ENCODE measurements around the gene HCFC1R1. TPM values are rescaled to one million over a fixed set of nuclear protein-coding genes. Genes with fewer than 3 reads are reported as not detected.
A peak's percentile ranks its signal among the peaks of the same experiment; 100 is the strongest.
"Not testable (repeated sequence)": the region's sequence is repeated elsewhere in the genome, so short reads cannot be mapped to it uniquely, and the experiment has no call there.

Gene HCFC1R1
- total and polyA plus RNA-seq, 8 donors: 25.1 to 66.6 (median 32.8) TPM

DNA sequence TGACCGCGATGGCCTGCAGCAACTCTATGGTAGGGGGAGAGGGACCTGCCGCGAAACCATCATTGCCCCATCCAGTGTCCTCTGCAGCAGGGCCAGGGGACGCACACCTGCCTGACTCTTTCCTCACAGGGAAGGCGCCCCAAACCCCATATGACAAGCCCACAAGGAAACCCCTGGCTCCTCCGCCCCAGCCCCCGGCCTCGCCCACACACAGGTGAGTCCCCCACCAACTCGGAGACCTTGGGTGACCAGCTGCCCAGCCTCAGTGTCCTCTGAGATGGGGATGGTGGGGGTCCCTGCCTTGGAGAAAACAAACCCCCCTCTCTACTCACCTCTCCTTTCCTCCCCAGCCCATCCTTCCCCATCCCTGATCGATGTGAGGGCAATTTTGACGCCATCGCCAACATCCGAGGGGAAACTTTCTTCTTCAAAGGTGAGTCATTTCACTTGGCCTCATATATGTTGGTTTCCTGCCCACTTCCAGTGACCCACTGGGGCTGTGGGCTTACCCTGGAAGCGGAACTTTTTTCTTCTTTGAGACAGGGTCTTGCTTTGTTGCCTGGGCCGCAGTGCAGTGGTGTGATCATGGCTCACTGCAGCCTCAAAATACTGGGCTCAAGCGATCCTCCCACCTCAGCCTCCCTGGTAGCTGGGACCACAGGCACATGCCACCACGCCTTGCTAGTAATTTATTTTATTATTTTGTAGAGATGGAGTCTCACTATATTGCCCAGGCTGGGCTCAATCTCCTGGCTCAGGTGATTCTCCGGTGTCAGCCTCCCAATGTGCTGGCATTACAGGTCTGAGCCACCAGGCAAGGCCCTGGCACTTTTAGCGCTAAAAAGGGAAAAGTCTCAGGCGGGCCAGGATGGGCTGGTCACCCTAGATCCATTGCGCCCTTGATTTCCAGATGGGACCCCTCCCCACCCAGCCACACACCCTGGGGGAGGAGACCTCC, 33.7 kb upstream of the HCFC1R1 start:
- DNase-seq (peak in 1 of 4 donors; percentile 60), ATAC-seq (no peak)
- Histone ChIP-seq H3K27me3 (no peaks in the 10 kb centered on the region), H3K4me1 (peaks cover 12 to 76% of the 10 kb centered on the region in 2 donors), H3K4me3 (peak overlapping the region in 1 of 2 donors; percentile 74), H3K9me3 (no peaks in the 10 kb centered on the region), H3K27ac (peak overlapping the region in 1 of 2 donors; percentile 86), H3K36me3 (peaks cover 0 to 6% of the 10 kb centered on the region in 2 donors)
- TF ChIP-seq, protein P1, sequence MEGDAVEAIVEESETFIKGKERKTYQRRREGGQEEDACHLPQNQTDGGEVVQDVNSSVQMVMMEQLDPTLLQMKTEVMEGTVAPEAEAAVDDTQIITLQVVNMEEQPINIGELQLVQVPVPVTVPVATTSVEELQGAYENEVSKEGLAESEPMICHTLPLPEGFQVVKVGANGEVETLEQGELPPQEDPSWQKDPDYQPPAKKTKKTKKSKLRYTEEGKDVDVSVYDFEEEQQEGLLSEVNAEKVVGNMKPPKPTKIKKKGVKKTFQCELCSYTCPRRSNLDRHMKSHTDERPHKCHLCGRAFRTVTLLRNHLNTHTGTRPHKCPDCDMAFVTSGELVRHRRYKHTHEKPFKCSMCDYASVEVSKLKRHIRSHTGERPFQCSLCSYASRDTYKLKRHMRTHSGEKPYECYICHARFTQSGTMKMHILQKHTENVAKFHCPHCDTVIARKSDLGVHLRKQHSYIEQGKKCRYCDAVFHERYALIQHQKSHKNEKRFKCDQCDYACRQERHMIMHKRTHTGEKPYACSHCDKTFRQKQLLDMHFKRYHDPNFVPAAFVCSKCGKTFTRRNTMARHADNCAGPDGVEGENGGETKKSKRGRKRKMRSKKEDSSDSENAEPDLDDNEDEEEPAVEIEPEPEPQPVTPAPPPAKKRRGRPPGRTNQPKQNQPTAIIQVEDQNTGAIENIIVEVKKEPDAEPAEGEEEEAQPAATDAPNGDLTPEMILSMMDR (IDR thresholded peaks at IDR 0.05): no peak
- intact Hi-C loops (cut with DNase I): no loop called here

DNA sequence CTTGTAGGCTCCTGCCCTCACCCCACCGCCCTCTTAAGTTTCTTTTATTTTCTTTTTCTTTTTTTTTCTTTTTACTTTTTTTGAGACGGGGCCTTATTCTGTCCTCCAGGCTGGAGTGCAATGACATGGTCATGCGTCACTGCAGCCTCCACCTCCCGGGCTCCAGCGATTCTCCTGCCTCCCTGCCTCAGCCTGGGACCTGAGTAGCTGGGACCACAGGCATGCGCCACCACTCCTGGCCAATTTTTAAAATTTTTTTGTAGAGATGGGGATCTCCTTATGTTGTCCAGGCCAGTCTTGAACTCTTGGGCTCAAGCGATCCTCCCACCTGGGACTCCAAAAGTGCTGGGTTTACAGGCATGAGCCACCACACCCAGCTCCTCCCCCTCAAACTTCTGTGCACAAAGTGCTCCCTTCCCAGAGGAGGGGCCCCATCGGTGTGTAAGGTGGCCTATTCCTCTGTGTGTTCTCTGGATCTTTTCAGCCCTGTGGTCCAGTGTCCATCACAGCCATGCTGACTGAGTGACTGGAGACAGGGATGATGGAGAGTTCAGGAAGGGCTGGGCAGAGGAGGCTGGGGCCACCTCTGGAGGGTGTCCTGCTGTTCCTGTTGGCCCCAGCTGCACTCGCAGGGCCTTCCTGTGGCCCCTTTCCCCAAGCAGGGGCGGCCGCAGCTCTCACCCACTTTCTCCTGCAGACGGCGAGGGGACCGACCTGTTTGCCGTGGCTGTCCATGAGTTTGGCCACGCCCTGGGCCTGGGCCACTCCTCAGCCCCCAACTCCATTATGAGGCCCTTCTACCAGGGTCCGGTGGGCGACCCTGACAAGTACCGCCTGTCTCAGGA, 32.8 kb upstream of the HCFC1R1 start:
- TF ChIP-seq, protein P1 (IDR thresholded peaks at IDR 0.05): no peak

DNA sequence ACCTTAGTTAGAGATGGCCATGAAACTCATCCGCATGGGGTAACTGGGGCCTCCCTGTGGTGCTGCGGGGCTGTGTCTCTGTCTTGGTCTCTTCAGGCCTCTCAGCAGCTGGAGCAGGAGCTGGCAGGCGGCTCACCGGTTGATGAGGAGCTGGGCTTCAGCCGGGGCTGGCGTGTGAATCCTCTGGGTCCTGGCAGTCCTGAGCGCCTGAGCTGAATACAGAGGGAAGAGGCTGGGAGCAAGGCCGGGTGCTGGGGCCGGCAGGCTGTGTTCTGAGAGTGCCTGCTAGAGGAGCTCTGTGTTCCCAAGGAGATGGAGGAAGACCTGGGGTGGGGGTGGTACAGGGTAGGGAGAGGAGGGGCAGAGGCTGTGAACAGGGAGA, 32.0 kb upstream of the HCFC1R1 start:
- H3K27me3 ChIP-seq; H3K9me3 ChIP-seq; H3K4me3 ChIP-seq; intact Hi-C loops (cut with DNase I); DNase-seq; H3K36me3 ChIP-seq; ATAC-seq: not testable (repeated sequence)
- H3K27ac ChIP-seq: peak overlapping the region in 1 of 2 donors; percentile 82
- peaks cover 12 to 71% of the 10 kb centered on the region in 2 donors for H3K4me1 ChIP-seq

More for the DNA sequence above, 32.8 kb upstream of the HCFC1R1 start:
- DNase-seq (peak in 1 of 4 donors; percentile 69), ATAC-seq (no peak)
- Histone ChIP-seq H3K27me3 (no peaks in the 10 kb centered on the region), H3K9me3 (no peaks in the 10 kb centered on the region), H3K4me1 (peaks cover 12 to 67% of the 10 kb centered on the region in 2 donors), H3K4me3 (no peak overlapping the region), H3K36me3 (peaks cover 0 to 6% of the 10 kb centered on the region in 2 donors), H3K27ac (peak overlapping the region in 1 of 2 donors; percentile 23)
- intact Hi-C loops (cut with DNase I): no loop called here

DNA sequence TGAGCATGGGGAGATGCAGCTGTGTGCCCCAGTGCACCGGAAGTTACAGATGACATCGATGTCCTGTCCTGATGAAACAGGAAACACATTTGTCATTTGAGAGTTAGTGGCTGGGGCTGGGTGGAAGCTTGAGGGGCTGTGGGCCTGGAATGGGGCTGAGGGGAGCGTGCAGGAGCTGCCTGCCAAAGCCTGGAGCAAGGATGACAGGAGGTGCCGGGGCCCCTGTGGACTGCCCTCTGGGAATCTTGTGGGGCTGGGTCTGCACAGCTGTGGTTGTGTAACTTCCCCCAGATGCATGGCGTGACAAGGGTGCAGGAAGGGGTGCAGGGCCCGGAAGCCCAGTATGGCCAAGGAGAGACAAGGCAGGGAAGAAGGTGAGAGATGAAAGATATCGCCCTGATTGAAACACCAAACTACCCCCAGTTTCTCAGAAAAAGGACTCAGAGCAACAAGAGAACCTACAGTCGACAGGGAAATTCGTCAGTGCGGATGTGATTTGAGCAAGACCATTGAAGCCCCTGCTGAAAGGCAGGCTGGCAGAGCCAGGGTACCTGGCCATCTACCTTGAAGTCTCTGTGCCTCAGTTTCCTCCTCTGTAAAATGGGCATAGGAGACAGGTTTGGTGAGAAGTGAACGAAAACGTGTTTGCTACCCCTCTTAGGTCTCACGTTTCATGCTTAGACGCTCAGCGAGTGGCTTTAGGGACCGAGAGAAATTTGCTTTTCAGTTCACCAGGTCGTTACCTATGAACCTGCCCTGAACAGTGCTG, 31.4 kb upstream of the HCFC1R1 start:
- Histone ChIP-seq H3K4me3 (peak overlapping the region in 1 of 2 donors; percentile 13), H3K27me3 (peaks cover 0 to 3% of the 10 kb centered on the region in 2 donors), H3K9me3 (no peaks in the 10 kb centered on the region), H3K27ac (peak overlapping the region in 1 of 2 donors; percentile 82), H3K36me3 (peaks cover 0 to 6% of the 10 kb centered on the region in 2 donors), H3K4me1 (peaks cover 12 to 74% of the 10 kb centered on the region in 2 donors)
- DNase-seq: no peak
- TF ChIP-seq, protein P1 (IDR thresholded peaks at IDR 0.05): no peak
- no peak for ATAC-seq
- intact Hi-C loops (cut with DNase I): no loop called here

DNA sequence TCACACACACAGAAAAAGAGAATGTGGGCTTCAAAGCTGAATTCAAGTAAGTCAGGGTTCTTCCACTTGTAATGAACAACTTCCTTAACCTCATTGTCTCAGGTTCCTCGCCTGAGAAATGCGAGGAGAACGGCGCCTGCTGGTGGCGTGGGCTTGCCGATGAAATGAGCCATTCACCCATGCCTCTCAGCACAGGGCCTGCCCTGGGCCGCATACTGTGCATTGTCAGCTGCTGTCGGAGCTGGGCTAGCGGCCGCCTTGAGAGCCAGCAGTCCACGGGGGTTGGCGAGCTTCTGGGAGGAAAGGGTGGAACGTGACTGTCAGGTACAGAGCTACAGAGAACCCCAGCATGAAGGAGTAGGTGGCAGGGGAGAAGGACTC, 29.6 kb upstream of the HCFC1R1 start:
- H3K27ac ChIP-seq: peak overlapping the region in 1 of 2 donors; percentile 86
- intact Hi-C loops (cut with DNase I): not testable (repeated sequence)

DNA sequence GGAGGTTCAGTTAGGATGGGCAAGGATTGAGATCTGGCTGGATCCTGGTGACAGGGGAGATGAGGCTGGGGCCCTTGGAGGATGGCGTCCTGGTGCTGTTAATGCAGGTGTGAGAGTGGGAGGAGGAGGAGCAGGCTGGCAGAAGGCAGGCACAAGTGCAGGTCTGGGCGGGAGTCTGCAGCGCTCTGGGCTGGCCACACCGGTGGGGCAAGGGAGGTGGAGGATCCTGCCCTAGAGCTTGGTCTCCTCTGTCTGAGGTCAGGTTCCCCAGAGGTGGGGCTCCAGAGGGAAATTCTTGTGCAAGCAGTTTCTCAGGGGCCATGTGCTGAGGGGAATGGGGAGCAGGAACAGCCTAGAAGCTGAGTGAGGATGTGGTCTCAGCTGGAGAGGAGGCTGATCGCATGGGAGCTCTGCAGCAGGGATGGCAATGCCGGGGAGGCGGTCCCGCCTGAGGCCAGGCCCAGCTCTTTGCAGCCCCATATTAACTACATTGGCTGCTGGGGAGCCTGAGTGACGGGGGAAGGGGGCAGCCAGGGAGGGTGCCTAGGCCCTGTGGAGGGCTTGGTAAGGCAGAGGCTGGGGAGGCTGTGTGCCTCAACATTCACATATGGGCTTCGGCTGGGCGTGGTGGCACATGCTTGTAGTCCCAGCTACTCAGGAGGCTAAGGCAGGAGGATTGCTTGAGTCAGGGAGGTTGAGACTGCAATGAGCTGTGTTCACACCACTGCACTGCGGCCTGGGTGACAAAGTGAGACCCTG, 29.0 kb upstream of the HCFC1R1 start:
- not testable (repeated sequence) for ATAC-seq
- H3K4me1 ChIP-seq: peaks cover 0 to 71% of the 10 kb centered on the region in 2 donors

More for the DNA sequence above, 29.6 kb upstream of the HCFC1R1 start:
- ATAC-seq, H3K36me3 ChIP-seq, H3K9me3 ChIP-seq, H3K4me3 ChIP-seq, DNase-seq: not testable (repeated sequence)
- peaks cover 14 to 21% of the 10 kb centered on the region in 2 donors for H3K27me3 ChIP-seq
- peaks cover 6 to 72% of the 10 kb centered on the region in 2 donors for H3K4me1 ChIP-seq

More for the DNA sequence above, 29.0 kb upstream of the HCFC1R1 start:
- peaks cover 14 to 27% of the 10 kb centered on the region in 2 donors for H3K27me3 ChIP-seq
- DNase-seq; H3K9me3 ChIP-seq; intact Hi-C loops (cut with DNase I); H3K4me3 ChIP-seq; H3K36me3 ChIP-seq: not testable (repeated sequence)
- H3K27ac ChIP-seq: peak overlapping the region in 1 of 2 donors; percentile 86

All from left lung (tissue), 10 donors.